Measurements from ENCODE around the gene SNX27. TPM values are rescaled to one million over a fixed set of nuclear protein-coding genes. Genes with fewer than 3 reads are reported as not detected.

Gene SNX27
- total and polyA plus RNA-seq, 2 donors (not counting 3 experiments of a cell fraction or from before 2014, with no cell fraction given): 8.1 to 24.9 TPM

DNA sequence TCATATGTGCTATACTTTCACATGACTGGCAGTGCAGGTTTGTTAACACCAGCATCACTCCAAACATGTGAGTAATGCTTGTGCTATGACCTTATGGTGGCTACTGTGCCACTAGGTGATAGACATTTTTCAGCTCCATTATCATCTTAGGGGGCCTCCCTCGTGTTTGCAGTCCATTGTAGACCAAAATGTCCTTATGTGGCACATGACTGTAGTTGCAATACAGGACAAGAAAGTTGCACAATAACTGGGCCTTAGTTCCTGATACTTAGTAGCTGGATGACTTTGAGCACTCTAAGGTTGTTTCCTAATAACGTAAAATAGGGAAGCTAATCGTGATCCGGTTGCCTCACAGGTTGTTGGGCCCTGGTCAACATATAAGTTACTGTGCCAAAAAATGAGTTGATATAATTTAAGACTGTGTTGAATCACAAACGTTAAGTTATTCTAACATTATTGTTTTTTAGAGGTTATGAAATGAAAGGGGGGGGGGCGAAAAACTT lies 511 bp upstream of the SNX27 start:
- H3K4me3 ChIP-seq (replicated peaks in 1 of 3; ENCODE audit: insufficient read depth in 1 of 3, low read depth in 1 of 3, low read length in 3 of 3): no peak overlapping the region
- no peak overlapping the region for H3K27ac ChIP-seq (ENCODE audit: insufficient read depth, low read depth, low read length)
- CTCF ChIA-PET: interaction anchor here (1.5 kb wide), 1 partner anchor 10 kb away, joined by 5 read pairs; no protein-coding TSS in a partner anchor
- H3K36me3 ChIP-seq (ENCODE audit: control insufficient read depth in 2 of 2, extremely low read depth in 1 of 2, insufficient read depth in 2 of 2, low read length in 2 of 2): no peaks in the 10 kb centered on the region
- POLR2A ChIA-PET: no interaction called here
- intact Hi-C loops (cut with micrococcal nuclease): loop anchor here (2.0 to 5.0 kb wide), 3 partner anchors 69 to 154 kb away; partner anchors contain the start of genes POGZ and TUFT1
- H2AFZ ChIP-seq (ENCODE audit: low read depth, low read length): peak overlapping the region; percentile 58
- H3K9me1 ChIP-seq (replicated peaks; ENCODE audit: control insufficient read depth, extremely low read depth, insufficient read depth, low read length): no peaks in the 10 kb centered on the region
- dilution Hi-C loops (cut with MboI; ENCODE audit: extremely low pct_ligation_motif_present, low sequenced_read_pairs): no loop called here
- H3K9ac ChIP-seq (replicated peaks; ENCODE audit: extremely low read depth, insufficient read depth, low read length): no peak overlapping the region
- BruUV-seq (replicated peaks): no TSS peak
- DNase-seq (ENCODE audit: low read depth, low spot score) (no peak), FAIRE-seq (no peak)
- H3K4me1 ChIP-seq (ENCODE audit: control insufficient read depth, extremely low read depth, insufficient read depth, low read length): peaks cover 8% of the 10 kb centered on the region
- H3K79me2 ChIP-seq (ENCODE audit: control insufficient read depth, insufficient read depth, low read length): peaks cover 11% of the 10 kb centered on the region
- H3K4me2 ChIP-seq (ENCODE audit: insufficient read depth, low read length): no peak overlapping the region
- no peak for TF ChIP-seq POLR2A (IDR thresholded peaks at IDR 0.05; ENCODE audit: low read depth, low read length)
- no peak for TF ChIP-seq JUN (IDR thresholded peaks at IDR 0.05; ENCODE audit: borderline replicate concordance, insufficient read depth, insufficient read length, low read depth)
- no peak for TF ChIP-seq MYC (IDR thresholded peaks at IDR 0.05; ENCODE audit: low read depth, low read length)
- TF ChIP-seq GATA2 (IDR thresholded peaks at IDR 0.05; ENCODE audit: insufficient read depth, insufficient read length, low read depth, low read length): no peak
- TF ChIP-seq, protein P1, sequence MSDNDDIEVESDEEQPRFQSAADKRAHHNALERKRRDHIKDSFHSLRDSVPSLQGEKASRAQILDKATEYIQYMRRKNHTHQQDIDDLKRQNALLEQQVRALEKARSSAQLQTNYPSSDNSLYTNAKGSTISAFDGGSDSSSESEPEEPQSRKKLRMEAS (IDR thresholded peaks at IDR 0.05; ENCODE audit: insufficient read depth, insufficient read length): no peak
- TF ChIP-seq POLR2AphosphoS5 (IDR thresholded peaks at IDR 0.05; ENCODE audit: insufficient read depth, low read depth, low read length): no peak
- TF ChIP-seq, protein P2, sequence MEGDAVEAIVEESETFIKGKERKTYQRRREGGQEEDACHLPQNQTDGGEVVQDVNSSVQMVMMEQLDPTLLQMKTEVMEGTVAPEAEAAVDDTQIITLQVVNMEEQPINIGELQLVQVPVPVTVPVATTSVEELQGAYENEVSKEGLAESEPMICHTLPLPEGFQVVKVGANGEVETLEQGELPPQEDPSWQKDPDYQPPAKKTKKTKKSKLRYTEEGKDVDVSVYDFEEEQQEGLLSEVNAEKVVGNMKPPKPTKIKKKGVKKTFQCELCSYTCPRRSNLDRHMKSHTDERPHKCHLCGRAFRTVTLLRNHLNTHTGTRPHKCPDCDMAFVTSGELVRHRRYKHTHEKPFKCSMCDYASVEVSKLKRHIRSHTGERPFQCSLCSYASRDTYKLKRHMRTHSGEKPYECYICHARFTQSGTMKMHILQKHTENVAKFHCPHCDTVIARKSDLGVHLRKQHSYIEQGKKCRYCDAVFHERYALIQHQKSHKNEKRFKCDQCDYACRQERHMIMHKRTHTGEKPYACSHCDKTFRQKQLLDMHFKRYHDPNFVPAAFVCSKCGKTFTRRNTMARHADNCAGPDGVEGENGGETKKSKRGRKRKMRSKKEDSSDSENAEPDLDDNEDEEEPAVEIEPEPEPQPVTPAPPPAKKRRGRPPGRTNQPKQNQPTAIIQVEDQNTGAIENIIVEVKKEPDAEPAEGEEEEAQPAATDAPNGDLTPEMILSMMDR (IDR thresholded peaks at IDR 0.05; ENCODE audit: extremely low read depth in 1 of 2, insufficient read depth in 1 of 2, low read depth in 1 of 2, low read length in 2 of 2): no peak
- TF ChIP-seq FOS (IDR thresholded peaks at IDR 0.05; ENCODE audit: borderline replicate concordance, insufficient read depth, low read length): no peak
- TF ChIP-seq EZH2 (IDR thresholded peaks at IDR 0.05; ENCODE audit: borderline replicate concordance, low read depth, low read length, severe bottlenecking): no peak
- no peaks in the 10 kb centered on the region for H3K27me3 ChIP-seq (ENCODE audit: control insufficient read depth in 2 of 2, insufficient read depth in 2 of 2, low read length in 2 of 2)
- no peaks in the 10 kb centered on the region for H3K9me3 ChIP-seq (replicated peaks; ENCODE audit: control insufficient read depth, insufficient read depth, low read length)
- no peaks in the 10 kb centered on the region for H4K20me1 ChIP-seq (replicated peaks; ENCODE audit: control insufficient read depth, extremely low read depth, insufficient read depth, low read length)

All from endothelial cell of umbilical vein (primary cell).